GM13976 (cell line): ENCODE results near the gene EEF1AKMT3.

Experiments used
- DNase-seq: peaks from one replicate; pipeline ENCODE4 v3.0.0; 2012; ENCODE audit warnings: low spot score
- CTCF ChIP-seq: IDR thresholded peaks from 2 replicates; pipeline ENCODE4 v1.5.1; 2012; ENCODE audit warnings: borderline replicate concordance, mild to moderate bottlenecking; ENCODE audit not compliant: insufficient read depth; ENCODE audit errors: extremely low read depth, missing control alignments, control extremely low read depth
- in situ Hi-C: fragments of 300-500 bp; cut with MboI; formaldehyde crosslinking; loops from one replicate; pipeline ENCODE4 v1.12.0; 2022; ENCODE audit warnings: low sequenced_read_pairs, mixed read lengths, inconsistent platforms; ENCODE audit not compliant: unreplicated experiment

The EEF1AKMT3 gene

GRCh38 chr12:57783861-57784260, 11.4 kb downstream of the EEF1AKMT3 start:
- DNase-seq, result no peak
- in situ Hi-C loops, result no loop called here
- no peak for TF ChIP-seq CTCF

GRCh38 chr12:57793920-57794319, 21.5 kb downstream of the EEF1AKMT3 start:
- no peak for TF ChIP-seq CTCF
- DNase-seq, result no peak
- in situ Hi-C loops, result no loop called here

GRCh38 chr12:57795354-57795753, 22.9 kb downstream of the EEF1AKMT3 start:
- TF ChIP-seq CTCF, result no peak
- in situ Hi-C loops, result no loop called here
- DNase-seq, result no peak

- no peak for DNase-seq
- no peak for TF ChIP-seq CTCF
- in situ Hi-C loops, result no loop called here
Observed at GRCh38 chr12:57796996-57797395, 24.6 kb downstream of the EEF1AKMT3 start.

- no peak for TF ChIP-seq CTCF
- in situ Hi-C loops, result no loop called here
Observed at GRCh38 chr12:57797933-57798332, 25.5 kb downstream of the EEF1AKMT3 start.

GRCh38 chr12:57800965-57801364, 28.6 kb downstream of the EEF1AKMT3 start:
- TF ChIP-seq CTCF, result no peak
- in situ Hi-C loops, result no loop called here
- DNase-seq, result no peak

More at GRCh38 chr12:57797933-57798332, 25.5 kb downstream of the EEF1AKMT3 start:
- DNase-seq, result no peak

GRCh38 chr12:57802607-57803006, 30.2 kb downstream of the EEF1AKMT3 start:
- in situ Hi-C loops, result no loop called here
- TF ChIP-seq CTCF, result no peak
- no peak for DNase-seq
